Subcutaneous adipose tissue (tissue), 4 donors: ENCODE measurements around the gene DIAPH3. TPM values are rescaled to one million over a fixed set of nuclear protein-coding genes. Genes with fewer than 3 reads are reported as not detected.

Source experiments
- CTCF ChIP-seq: fragments of 450-650 bp; IDR thresholded peaks from one replicate; pipeline ENCODE4 v1.5.1; 2016; ENCODE audit warnings: low read depth, mild to moderate bottlenecking, control low read depth, antibody characterized with exemption, moderate library complexity
- total RNA-seq, 4 donors: library from RNA; depleted of rRNA; stranded (reverse); fragments of >200 nt; gene quantifications; one replicate each; pipeline ENCODE4 v1.1.0, GENCODE V29; 2016

DIAPH3 gene
- total RNA-seq, 4 donors from 2014 or later = 0.38 to 1.5 (median 0.66) TPM; not detected in 1

GRCh38 chr13:60165391-60166099 is 1.8 kb upstream of the DIAPH3 start:
- no peak for TF ChIP-seq CTCF

GRCh38 chr13:60164234-60164889 is 634 bp upstream of the DIAPH3 start:
- TF ChIP-seq CTCF = no peak

- no peak for TF ChIP-seq CTCF
These were observed 1.6 kb downstream of the DIAPH3 start for GRCh38 chr13:60162096-60162495.

GRCh38 chr13:60158321-60158801 is 5.4 kb downstream of the DIAPH3 start:
- no peak for TF ChIP-seq CTCF

GRCh38 chr13:60155978-60156377 is 7.8 kb downstream of the DIAPH3 start:
- no peak for TF ChIP-seq CTCF

GRCh38 chr13:60152904-60153303 is 10.8 kb downstream of the DIAPH3 start:
- TF ChIP-seq CTCF = no peak

GRCh38 chr13:60152114-60152513 is 11.6 kb downstream of the DIAPH3 start:
- no peak for TF ChIP-seq CTCF
